ENCODE data around the gene HDAC3. TPM values are rescaled to one million over a fixed set of nuclear protein-coding genes. Genes with fewer than 3 reads are reported as not detected.

Gene HDAC3
- polyA plus RNA-seq, 1 experiment: 97.8 TPM

- ChIA-PET POLR2A (interaction anchor here (0.6 kb wide), 1 partner anchor 20 kb away, joined by 5 read pairs; the partner anchor contains the start of gene DIAPH1), CTCF (interaction anchor here (0.9 to 8.7 kb wide), 4 partner anchors 20 to 63 kb away, joined by 3 to 81 read pairs (median 4); partner anchors contain the start of genes DIAPH1, HDAC3 and RELL2)
- TF ChIP-seq CTCF (IDR thresholded peaks at IDR 0.05; ENCODE audit: insufficient read depth, low read depth, low read length): no peak
- Histone ChIP-seq H3K4me3 (ENCODE audit: low read depth, low read length) (no peak overlapping the region), H3K27me3 (ENCODE audit: control insufficient read depth, insufficient read depth, low read length) (no peaks in the 10 kb centered on the region), H3K36me3 (ENCODE audit: control insufficient read depth, insufficient read depth, low read length) (no peaks in the 10 kb centered on the region)
- DNase-seq (ENCODE audit: low read depth): peak; percentile 27
Observed at GRCh38 chr5:141598391-141599345, 38.0 kb downstream of the HDAC3 start.

- no peak overlapping the region for H3K4me3 ChIP-seq (ENCODE audit: low read depth, low read length)
- H3K27me3 ChIP-seq (ENCODE audit: control insufficient read depth, insufficient read depth, low read length): no peaks in the 10 kb centered on the region
- CTCF ChIA-PET: interaction anchor here (0.7 to 8.7 kb wide), 5 partner anchors 17 to 64 kb away, joined by 3 to 81 read pairs (median 4); partner anchors contain the start of genes DIAPH1, HDAC3 and RELL2
- no peak for DNase-seq (ENCODE audit: low read depth)
- POLR2A ChIA-PET: interaction anchor here (0.6 kb wide), 1 partner anchor 21 kb away, joined by 5 read pairs; the partner anchor contains the start of gene DIAPH1
- H3K36me3 ChIP-seq (ENCODE audit: control insufficient read depth, insufficient read depth, low read length): no peaks in the 10 kb centered on the region
- no peak for TF ChIP-seq CTCF (IDR thresholded peaks at IDR 0.05; ENCODE audit: insufficient read depth, low read depth, low read length)
Observed at GRCh38 chr5:141597814-141598213, 38.8 kb downstream of the HDAC3 start.

- Histone ChIP-seq H3K36me3 (ENCODE audit: control insufficient read depth, insufficient read depth, low read length) (no peaks in the 10 kb centered on the region), H3K4me3 (ENCODE audit: low read depth, low read length) (no peak overlapping the region), H3K27me3 (ENCODE audit: control insufficient read depth, insufficient read depth, low read length) (no peaks in the 10 kb centered on the region)
- ChIA-PET POLR2A (no interaction called here), CTCF (interaction anchor here (0.7 to 8.7 kb wide), 5 partner anchors 17 to 65 kb away, joined by 3 to 81 read pairs (median 4); partner anchors contain the start of genes DIAPH1, HDAC3 and RELL2)
- TF ChIP-seq CTCF (IDR thresholded peaks at IDR 0.05; ENCODE audit: insufficient read depth, low read depth, low read length): no peak
- DNase-seq (ENCODE audit: low read depth): no peak
Observed at GRCh38 chr5:141597394-141597793, 39.3 kb downstream of the HDAC3 start.

- CTCF ChIA-PET: interaction anchor here (0.7 to 8.7 kb wide), 3 partner anchors 18 to 45 kb away, joined by 3 to 81 read pairs (median 5); partner anchors contain the start of gene DIAPH1
- DNase-seq (ENCODE audit: low read depth): no peak
- H3K36me3 ChIP-seq (ENCODE audit: control insufficient read depth, insufficient read depth, low read length): no peaks in the 10 kb centered on the region
- H3K4me3 ChIP-seq (ENCODE audit: low read depth, low read length): no peak overlapping the region
- POLR2A ChIA-PET: no interaction called here
- no peaks in the 10 kb centered on the region for H3K27me3 ChIP-seq (ENCODE audit: control insufficient read depth, insufficient read depth, low read length)
- no peak for TF ChIP-seq CTCF (IDR thresholded peaks at IDR 0.05; ENCODE audit: insufficient read depth, low read depth, low read length)
Observed at GRCh38 chr5:141596867-141597266, 39.8 kb downstream of the HDAC3 start.

- DNase-seq (ENCODE audit: low read depth): no peak
- Histone ChIP-seq H3K27me3 (ENCODE audit: control insufficient read depth, insufficient read depth, low read length) (no peaks in the 10 kb centered on the region), H3K4me3 (ENCODE audit: low read depth, low read length) (no peak overlapping the region), H3K36me3 (ENCODE audit: control insufficient read depth, insufficient read depth, low read length) (no peaks in the 10 kb centered on the region)
- ChIA-PET CTCF (interaction anchor here (1.2 to 8.1 kb wide), 4 partner anchors 17 to 28 kb away, joined by 3 to 270 read pairs (median 8); partner anchors contain the start of gene DIAPH1), POLR2A (no interaction called here)
- no peak for TF ChIP-seq CTCF (IDR thresholded peaks at IDR 0.05; ENCODE audit: insufficient read depth, low read depth, low read length)
Observed at GRCh38 chr5:141590127-141590526, 46.5 kb downstream of the HDAC3 start.

Measured in BJ (cell line).